SK-N-SH (cell line): ENCODE data around the gene SAMD4B. TPM values are rescaled to one million over a fixed set of nuclear protein-coding genes. Genes with fewer than 3 reads are reported as not detected.
"Not testable (repeated sequence)": the region's sequence is repeated elsewhere in the genome, so short reads cannot be mapped to it uniquely, and the experiment has no call there.

ENCODE experiments used
- CTCF ChIA-PET: fragments of 300-600, 350-600 bp; formaldehyde crosslinking; extraction: SDS; loops from one replicate; lab custom pipeline; 2021; lab: Yijun Ruan, JAX
- POLR2A ChIA-PET: fragments of 350-600 bp; sonication (Branson Sonifier 250); formaldehyde crosslinking; extraction: SDS; loops from one replicate; lab custom pipeline; 2020; ENCODE audit warnings: antibody characterized with exemption, inconsistent platforms; lab: Yijun Ruan, JAX
- DNase-seq: peaks from one replicate; pipeline ENCODE4 v3.0.0; 2012
- H2AFZ ChIP-seq: fragments of 200-600 bp; sonication (generic); 2 replicates; pipeline ENCODE4 v1.8.1; 2016; ENCODE audit warnings: antibody characterized with exemption, mild to moderate bottlenecking, low read depth
- H3F3A ChIP-seq: fragments of 200-600 bp; sonication (generic); replicated peaks from 2 replicates; pipeline ENCODE3; 2016; ENCODE audit warnings: antibody characterized with exemption, mild to moderate bottlenecking; ENCODE audit not compliant: insufficient read depth
- H3K27ac ChIP-seq, 2 experiments: fragments of 200-500 bp in 1 of 2; fragments of 200-600 bp in 1 of 2; sonication (Bioruptor generic) in 1 of 2; sonication (generic), shearing (Covaris generic) in 1 of 2; 2 replicates each; pipeline versions ENCODE4 v1.5.1 to v1.6.1; 2014 to 2016; ENCODE audit warnings: low read depth in 2 of 2, inconsistent platforms in 1 of 2, low read length in 1 of 2, mild to moderate bottlenecking in 1 of 2, mixed read lengths in 1 of 2
- H3K27me3 ChIP-seq: fragments of 200-600 bp; sonication (generic), shearing (Covaris generic); 2 replicates; pipeline ENCODE4 v1.6.1; 2016; ENCODE audit warnings: mixed run types; ENCODE audit not compliant: insufficient read depth
- H3K36me3 ChIP-seq, 2 experiments: fragments of 200-500 bp in 1 of 2; fragments of 200-600 bp in 1 of 2; sonication (Bioruptor generic) in 1 of 2; sonication (generic) in 1 of 2; replicated peaks in 1 of 2; 2 replicates each; pipeline versions ENCODE3 to v1.5.1; 2014 to 2016; ENCODE audit warnings: low read length in 1 of 2, mild to moderate bottlenecking in 1 of 2; ENCODE audit not compliant: insufficient read depth in 2 of 2, control insufficient read depth in 1 of 2
- H3K4me1 ChIP-seq, 2 experiments: fragments of 200-500 bp in 1 of 2; fragments of 200-600 bp in 1 of 2; sonication (Bioruptor generic) in 1 of 2; sonication (generic), shearing (Covaris generic) in 1 of 2; 2 replicates each; pipeline versions ENCODE4 v1.5.1 to v1.6.1; 2014 to 2016; ENCODE audit warnings: low read depth in 1 of 2, low read length in 1 of 2, mixed run types in 1 of 2; ENCODE audit not compliant: insufficient read depth in 2 of 2, control insufficient read depth in 1 of 2
- H3K4me2 ChIP-seq: fragments of 200-600 bp; sonication (generic), shearing (Covaris generic); 2 replicates; pipeline ENCODE4 v1.6.1; 2017; ENCODE audit warnings: mixed run types
- H3K4me3 ChIP-seq, 2 experiments: fragments of 200-500 bp in 1 of 2; fragments of 200-600 bp in 1 of 2; sonication (Bioruptor generic) in 1 of 2; sonication (generic), shearing (Covaris generic) in 1 of 2; 2 replicates each; pipeline versions ENCODE4 v1.5.1 to v1.8.1; 2014 to 2016; ENCODE audit warnings: low read depth in 2 of 2, inconsistent platforms in 1 of 2, low read length in 1 of 2, mild to moderate bottlenecking in 1 of 2, mixed read lengths in 1 of 2, moderate library complexity in 1 of 2
- H3K79me2 ChIP-seq: fragments of 200-600 bp; sonication (generic); 2 replicates; pipeline ENCODE4 v1.8.1; 2017; ENCODE audit warnings: mild to moderate bottlenecking; ENCODE audit not compliant: insufficient read depth
- H3K9ac ChIP-seq: fragments of 200-600 bp; sonication (generic); 2 replicates; pipeline ENCODE4 v1.6.1; 2017; ENCODE audit warnings: mixed run types
- H3K9me2 ChIP-seq: fragments of 200-600 bp; sonication (generic); 2 replicates; pipeline ENCODE4 v1.6.1; 2017; ENCODE audit warnings: mixed run types
- H3K9me3 ChIP-seq: fragments of 200-600 bp; sonication (generic); 2 replicates; pipeline ENCODE4 v1.6.1; 2017; ENCODE audit warnings: mixed run types, mild to moderate bottlenecking, moderate library complexity
- H4K20me1 ChIP-seq: fragments of 200-600 bp; sonication (generic); 2 replicates; pipeline ENCODE4 v1.6.1; 2017; ENCODE audit warnings: mild to moderate bottlenecking, mixed run types; ENCODE audit not compliant: insufficient read depth
- CHD2 ChIP-seq: fragments of 150-350 bp; IDR thresholded peaks from 2 replicates; pipeline ENCODE4 v1.6.1; 2018; ENCODE audit warnings: low read length; ENCODE audit not compliant: partially characterized antibody
- CTCF ChIP-seq: fragments of 200-600 bp; sonication (generic); IDR thresholded peaks from 2 replicates; pipeline ENCODE4 v1.6.1; 2017; ENCODE audit warnings: antibody characterized with exemption, mild to moderate bottlenecking, moderate library complexity
- FOXM1 ChIP-seq: IDR thresholded peaks from 2 replicates; pipeline ENCODE4 v1.4.0; 2012; ENCODE audit warnings: low read depth, mild to moderate bottlenecking
- GABPA ChIP-seq: IDR thresholded peaks from 2 replicates; pipeline ENCODE4 v1.4.0; 2012; ENCODE audit warnings: low read depth, mild to moderate bottlenecking
- GATA2 ChIP-seq: sonication (generic); formaldehyde crosslinking; IDR thresholded peaks from 2 replicates; pipeline ENCODE4 v1.5.0; 2020; ENCODE audit warnings: mild to moderate bottlenecking, missing genetic modification reagents
- JUND ChIP-seq: IDR thresholded peaks from 2 replicates; pipeline ENCODE4 v1.4.0; 2012
- MXI1 ChIP-seq: IDR thresholded peaks from 2 replicates; pipeline ENCODE4 v1.6.1; 2012; ENCODE audit warnings: mild to moderate bottlenecking, low read depth, low read length, improper control_type of control experiment
- RCOR1 ChIP-seq: fragments of 150-350 bp; IDR thresholded peaks from 2 replicates; pipeline ENCODE4 v1.6.1; 2017; ENCODE audit warnings: antibody characterized with exemption, low read length
- REST ChIP-seq: IDR thresholded peaks from 2 replicates; pipeline ENCODE4 v1.6.1; 2012; ENCODE audit warnings: mild to moderate bottlenecking, low read depth, low read length, moderate library complexity
- RFX5 ChIP-seq: IDR thresholded peaks from 2 replicates; pipeline ENCODE4 v1.6.1; 2012; ENCODE audit warnings: mild to moderate bottlenecking, improper control_type of control experiment, low read length
- TAF1 ChIP-seq: IDR thresholded peaks from 2 replicates; pipeline ENCODE4 v1.6.1; 2012; ENCODE audit warnings: low read depth, mild to moderate bottlenecking, low read length, moderate library complexity, borderline replicate concordance
- TEAD4 ChIP-seq: IDR thresholded peaks from 2 replicates; pipeline ENCODE4 v1.4.0; 2012; ENCODE audit warnings: mild to moderate bottlenecking, borderline replicate concordance; ENCODE audit not compliant: insufficient read depth
- ZBTB33 ChIP-seq: IDR thresholded peaks from 2 replicates; pipeline ENCODE4 v1.4.0; 2012; ENCODE audit warnings: low read depth, borderline replicate concordance
- WGBS: methylation state at CpG from one replicate; pipeline ENCODE4 v1.1.6; 2017; ENCODE audit warnings: low lambda C conversion rate; 5-methylcytosine and 5-hydroxymethylcytosine counted together
- polyA plus RNA-seq, 3 experiments: library from polyadenylated mRNA; depleted of rRNA; stranded (reverse); fragments of >200 nt; gene quantifications; 2 replicates each; pipeline ENCODE4 v1.2.3, GENCODE V29; 2012
- TF ChIP-seq, protein P1 (sequence below): fragments of 150-350 bp; IDR thresholded peaks from 2 replicates; pipeline ENCODE4 v1.6.1; 2016; ENCODE audit warnings: mild to moderate bottlenecking, low read depth, low read length

Gene SAMD4B
- polyA plus RNA-seq, 1 of the 3 experiments (the other 2 are of a cell fraction): 83.0 TPM

GRCh38 chr19:39332293-39332692 is 9.9 kb upstream of the SAMD4B start:
- H3K4me1 ChIP-seq: no peaks in the 10 kb centered on the region
- DNase-seq: no peak
- H4K20me1 ChIP-seq: no peaks in the 10 kb centered on the region
- ChIA-PET POLR2A (no interaction called here), CTCF (interaction anchor here (0.7 to 4.1 kb wide), 3 partner anchors 211 to 365 kb away, joined by 3 to 22 read pairs (median 12); no protein-coding TSS in a partner anchor)
- H3K9me3 ChIP-seq: no peaks in the 10 kb centered on the region
- H2AFZ ChIP-seq: no peak overlapping the region
- H3K9me2 ChIP-seq: no peaks in the 10 kb centered on the region
- no peak overlapping the region for H3K9ac ChIP-seq
- H3K4me2 ChIP-seq: no peak overlapping the region
- H3K4me3 ChIP-seq: no peak overlapping the region
- no peak overlapping the region for H3K27ac ChIP-seq
- TF ChIP-seq JUND: no peak
- no peak for TF ChIP-seq MXI1
- no peak for TF ChIP-seq RFX5
- TF ChIP-seq GABPA: no peak
- TF ChIP-seq FOXM1: no peak
- TF ChIP-seq CTCF: no peak
- no peak for TF ChIP-seq TAF1
- TF ChIP-seq REST: no peak
- TF ChIP-seq RCOR1: no peak
- TF ChIP-seq TEAD4: no peak
- TF ChIP-seq, protein P1, sequence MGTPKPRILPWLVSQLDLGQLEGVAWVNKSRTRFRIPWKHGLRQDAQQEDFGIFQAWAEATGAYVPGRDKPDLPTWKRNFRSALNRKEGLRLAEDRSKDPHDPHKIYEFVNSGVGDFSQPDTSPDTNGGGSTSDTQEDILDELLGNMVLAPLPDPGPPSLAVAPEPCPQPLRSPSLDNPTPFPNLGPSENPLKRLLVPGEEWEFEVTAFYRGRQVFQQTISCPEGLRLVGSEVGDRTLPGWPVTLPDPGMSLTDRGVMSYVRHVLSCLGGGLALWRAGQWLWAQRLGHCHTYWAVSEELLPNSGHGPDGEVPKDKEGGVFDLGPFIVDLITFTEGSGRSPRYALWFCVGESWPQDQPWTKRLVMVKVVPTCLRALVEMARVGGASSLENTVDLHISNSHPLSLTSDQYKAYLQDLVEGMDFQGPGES: no peak
- TF ChIP-seq GATA2 (CRISPR knock-in tag): no peak
- no peak for TF ChIP-seq CHD2
- no peak for TF ChIP-seq ZBTB33
- H3K36me3 ChIP-seq: no peaks in the 10 kb centered on the region
- H3F3A ChIP-seq: peaks cover under 1% of the 10 kb centered on the region
- 68% methylated on average over 7 of the region's 7 CpGs for WGBS
- no peaks in the 10 kb centered on the region for H3K79me2 ChIP-seq
- no peaks in the 10 kb centered on the region for H3K27me3 ChIP-seq

- H3K27ac ChIP-seq, H3K9me3 ChIP-seq, H3K9ac ChIP-seq, DNase-seq, H3K36me3 ChIP-seq, H3K9me2 ChIP-seq, H3K4me2 ChIP-seq, POLR2A ChIA-PET, H3F3A ChIP-seq, H4K20me1 ChIP-seq, H3K4me1 ChIP-seq, H3K4me3 ChIP-seq, H3K27me3 ChIP-seq, H2AFZ ChIP-seq, H3K79me2 ChIP-seq: not testable (repeated sequence)
- CTCF ChIA-PET: interaction anchor here (4.1 kb wide), 1 partner anchor 211 kb away, joined by 22 read pairs; no protein-coding TSS in a partner anchor
- WGBS: 62% methylated on average over 6 of the region's 6 CpGs
These were observed 9.5 kb upstream of the SAMD4B start for GRCh38 chr19:39332738-39333137.
